Muscle of arm (tissue), 12 donors: ENCODE data around the gene DHRS1. TPM values are rescaled to one million over a fixed set of nuclear protein-coding genes. Genes with fewer than 3 reads are reported as not detected.
"Not testable (repeated sequence)": the region's sequence is repeated elsewhere in the genome, so short reads cannot be mapped to it uniquely, and the experiment has no call there.

Source experiments
- DNase-seq: peaks from one replicate; pipeline ENCODE4 v3.0.0-alpha.2; 2013
- polyA plus RNA-seq, 12 donors: library from polyadenylated mRNA; unstranded; fragments of 120-200 nt; gene quantifications; one replicate each; pipeline ENCODE4 v1.2.1, GENCODE V29; 2013; ENCODE audit not compliant: insufficient read length in 12 of 12

DHRS1 gene
- polyA plus RNA-seq, 12 donors = 9.8 to 25.1 (median 16.9) TPM; not detected in 1

GRCh38 chr14:24251880-24252288 lies 47.7 kb downstream of the DHRS1 start:
- DNase-seq = no peak

- no peak for DNase-seq
These were observed 49.2 kb downstream of the DHRS1 start for GRCh38 chr14:24250354-24250753.

DNA sequence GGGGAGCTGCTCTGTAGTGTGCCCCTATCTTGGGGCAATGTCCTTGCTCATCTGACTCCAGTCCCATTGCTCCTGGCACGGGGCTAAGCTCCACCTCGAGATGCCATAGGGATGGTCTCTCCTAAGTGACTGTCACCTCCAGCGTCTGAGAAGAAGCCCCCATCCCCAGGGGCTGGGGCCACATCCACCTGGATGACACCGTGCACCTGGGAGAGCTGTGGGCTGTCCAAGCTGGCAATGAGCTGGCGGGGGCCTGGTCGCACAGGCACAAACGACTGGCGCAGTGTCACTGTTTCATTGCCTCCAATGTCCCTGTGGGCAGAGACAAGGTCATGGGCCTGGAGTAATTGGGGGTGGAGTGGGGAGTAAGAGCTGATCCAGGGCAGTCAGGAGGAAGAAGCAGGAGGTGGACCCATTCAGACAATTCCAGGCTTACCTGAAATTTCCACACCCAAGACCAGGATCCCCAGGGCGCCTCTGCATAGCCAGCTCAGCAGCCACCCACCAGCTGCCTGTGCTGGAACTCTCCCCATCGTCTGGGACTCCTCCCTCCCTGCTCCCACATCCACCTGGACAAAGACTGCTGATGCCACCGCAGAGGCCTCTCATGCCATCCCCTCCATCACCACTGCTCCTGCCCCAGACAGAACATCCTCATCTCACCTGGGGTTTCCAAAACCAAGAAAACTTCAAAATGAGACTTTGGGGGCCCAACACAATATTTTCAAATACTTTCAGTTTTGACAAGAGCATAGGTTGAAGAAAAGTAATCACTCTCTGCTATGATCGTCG lies 50.2 kb downstream of the DHRS1 start:
- no peak for DNase-seq

DNA sequence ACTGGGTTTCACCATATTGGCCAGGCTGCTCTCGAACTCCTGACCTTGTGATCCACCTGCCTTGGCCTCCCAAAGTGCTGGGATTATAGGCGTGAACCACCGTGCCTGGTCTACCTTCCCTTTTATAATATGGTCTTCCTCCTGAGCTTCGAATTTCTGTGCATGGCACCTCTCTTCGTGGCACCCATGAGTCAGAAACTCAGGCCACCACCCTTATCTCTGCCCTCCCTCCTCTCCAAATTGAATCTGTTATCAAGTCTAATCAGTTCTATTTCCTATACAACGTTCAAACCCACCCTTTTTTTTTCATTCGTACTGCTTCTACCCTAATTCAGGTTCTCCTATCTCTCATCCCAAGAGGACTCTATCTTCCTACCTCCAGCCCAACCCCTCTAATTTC lies 52.2 kb downstream of the DHRS1 start:
- DNase-seq = no peak

DNA sequence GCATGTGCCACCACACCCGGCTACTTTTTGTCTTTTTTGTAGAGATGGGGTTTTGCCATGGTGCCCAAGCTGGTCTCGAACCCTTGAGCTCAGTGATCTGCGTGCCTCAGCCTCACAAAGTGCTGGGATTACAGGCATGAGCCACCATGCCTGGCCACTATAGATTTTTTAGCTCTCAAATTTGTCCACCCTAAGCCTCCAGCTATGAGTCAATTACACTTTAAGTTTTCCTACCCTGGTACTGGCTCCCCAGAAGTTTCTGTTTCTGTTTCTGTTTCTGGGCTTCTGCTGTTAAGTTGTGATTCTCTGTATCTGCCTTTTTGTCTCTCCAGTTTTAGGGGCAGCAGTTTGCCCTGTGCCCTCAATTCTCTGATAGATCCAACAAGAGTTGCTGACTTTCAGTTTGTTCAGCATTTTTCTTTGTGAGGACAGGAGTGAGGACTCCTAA lies 52.8 kb downstream of the DHRS1 start:
- DNase-seq = no peak

- not testable (repeated sequence) for DNase-seq
These were observed 54.2 kb downstream of the DHRS1 start for GRCh38 chr14:24245350-24245749.

DNA sequence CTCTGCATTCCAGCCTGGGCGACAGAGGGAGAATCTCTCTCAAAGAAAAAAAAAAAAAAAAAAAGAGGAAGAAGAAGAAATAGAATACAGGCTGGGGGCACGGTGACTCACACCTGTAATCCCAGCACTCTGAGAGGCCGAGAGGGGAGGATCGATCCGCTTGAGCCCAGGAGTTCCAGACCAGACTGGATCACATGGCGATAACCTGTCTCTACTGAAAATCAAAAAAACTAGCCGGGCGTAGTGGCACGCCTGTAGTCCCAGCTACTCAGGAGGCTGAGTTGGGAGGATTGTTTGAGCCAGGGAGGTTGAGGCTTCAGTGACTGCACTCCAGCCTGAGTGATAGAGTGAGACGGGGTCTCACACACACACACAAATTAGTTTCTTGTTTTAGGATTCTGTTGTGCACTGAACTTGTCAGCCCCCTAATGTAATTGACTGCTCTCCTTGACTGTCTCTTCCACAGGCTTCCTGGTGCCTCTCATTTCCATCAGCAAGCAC lies 56.2 kb downstream of the DHRS1 start:
- DNase-seq = no peak

- DNase-seq = no peak
These were observed 57.6 kb downstream of the DHRS1 start for GRCh38 chr14:24241829-24242443.

Other genes starting within 250 kb of the DHRS1 start
- gene CARMIL3, start 247.8 kb downstream of the DHRS1 start, polyA plus RNA-seq = under 1 TPM in 10 of 12 donors, not detected in 2; 0.09 to 0.74 (median 0.22) TPM
- under 1 TPM in 2 of 12 donors, not detected in 10; 0.08 to 0.21 TPM for gene CPNE6, start 228.2 kb downstream of the DHRS1 start, polyA plus RNA-seq
- gene PCK2, start 205.5 kb downstream of the DHRS1 start, polyA plus RNA-seq = 10 to 100 TPM in 1 of 12 donors, 1 to 10 TPM in 10, not detected in 1; 2.2 to 17.9 (median 3.5) TPM
- 10 to 100 TPM in 11 of 12 donors, not detected in 1; 35.5 to 53.7 (median 40.5) TPM for gene DCAF11, start 185.0 kb downstream of the DHRS1 start, polyA plus RNA-seq
- 1 to 10 TPM in 7 of 12 donors, under 1 TPM in 3, not detected in 2; 0.82 to 1.9 (median 1.4) TPM for gene NRL, start 184.8 kb downstream of the DHRS1 start, polyA plus RNA-seq
- gene FITM1, start 169.1 kb downstream of the DHRS1 start, polyA plus RNA-seq = 100 to 1,000 TPM in 6 of 12 donors, 10 to 100 TPM in 5, not detected in 1; 54.9 to 160 (median 102) TPM
- 100 to 1,000 TPM in 9 of 12 donors, 10 to 100 TPM in 2, not detected in 1; 67.3 to 116 (median 106) TPM for gene PSME1, start 163.6 kb downstream of the DHRS1 start, polyA plus RNA-seq
- 10 to 100 TPM in 11 of 12 donors, not detected in 1; 21.0 to 38.3 (median 25.8) TPM for gene EMC9, start 158.2 kb downstream of the DHRS1 start, polyA plus RNA-seq
- 100 to 1,000 TPM in 4 of 12 donors, 10 to 100 TPM in 7, not detected in 1; 68.9 to 105 (median 90.2) TPM for gene PSME2, start 153.2 kb downstream of the DHRS1 start, polyA plus RNA-seq
- gene RNF31, start 152.3 kb downstream of the DHRS1 start, polyA plus RNA-seq = 10 to 100 TPM in 11 of 12 donors, not detected in 1; 27.3 to 75.4 (median 35.6) TPM
- 10 to 100 TPM in 11 of 12 donors, not detected in 1; 18.1 to 46.6 (median 25.9) TPM for gene IRF9, start 138.5 kb downstream of the DHRS1 start, polyA plus RNA-seq
- gene REC8, start 127.7 kb downstream of the DHRS1 start, polyA plus RNA-seq = 10 to 100 TPM in 4 of 12 donors, 1 to 10 TPM in 7, not detected in 1; 5.7 to 52.4 (median 8.6) TPM
- 10 to 100 TPM in 11 of 12 donors, not detected in 1; 17.5 to 32.3 (median 24.2) TPM for gene IPO4, start 111.0 kb downstream of the DHRS1 start, polyA plus RNA-seq
- 10 to 100 TPM in 11 of 12 donors, not detected in 1; 13.2 to 60.8 (median 17.5) TPM for gene TM9SF1, start 104.3 kb downstream of the DHRS1 start, polyA plus RNA-seq
- gene TSSK4, start 94.1 kb downstream of the DHRS1 start, polyA plus RNA-seq = 10 to 100 TPM in 1 of 12 donors, 1 to 10 TPM in 9, not detected in 2; 2.0 to 10.1 (median 4.7) TPM
- 10 to 100 TPM in 11 of 12 donors, not detected in 1; 27.6 to 61.9 (median 36.6) TPM for gene CHMP4A, start 86.3 kb downstream of the DHRS1 start, polyA plus RNA-seq
- 10 to 100 TPM in 4 of 12 donors, 1 to 10 TPM in 7, not detected in 1; 4.6 to 33.0 (median 8.7) TPM for gene MDP1, start 83.7 kb downstream of the DHRS1 start, polyA plus RNA-seq
- 100 to 1,000 TPM in 11 of 12 donors, not detected in 1; 123 to 211 (median 177) TPM for gene NEDD8, start 67.4 kb downstream of the DHRS1 start, polyA plus RNA-seq
- gene GMPR2, start 66.9 kb downstream of the DHRS1 start, polyA plus RNA-seq = 10 to 100 TPM in 11 of 12 donors, not detected in 1; 39.8 to 82.9 (median 54.4) TPM
- gene TINF2, start 57.2 kb downstream of the DHRS1 start, polyA plus RNA-seq = 10 to 100 TPM in 11 of 12 donors, not detected in 1; 35.0 to 46.2 (median 43.5) TPM
- 1 to 10 TPM in 8 of 12 donors, under 1 TPM in 2, not detected in 2; 0.64 to 7.2 (median 1.4) TPM for gene TGM1, start 36.6 kb downstream of the DHRS1 start, polyA plus RNA-seq
- gene RABGGTA, start 28.2 kb downstream of the DHRS1 start, polyA plus RNA-seq = 10 to 100 TPM in 9 of 12 donors, 1 to 10 TPM in 1, not detected in 2; 9.9 to 25.5 (median 13.5) TPM
- 10 to 100 TPM in 11 of 12 donors, not detected in 1; 18.0 to 23.6 (median 20.5) TPM for gene NOP9, start 70 bp upstream of the DHRS1 start, polyA plus RNA-seq
- 10 to 100 TPM in 6 of 12 donors, 1 to 10 TPM in 5, not detected in 1; 7.3 to 28.8 (median 11.2) TPM for gene CIDEB, start 8.2 kb upstream of the DHRS1 start, polyA plus RNA-seq
- gene LTB4R2, start 10.4 kb upstream of the DHRS1 start, polyA plus RNA-seq = 1 to 10 TPM in 11 of 12 donors, not detected in 1; 1.6 to 7.2 (median 2.7) TPM
- 10 to 100 TPM in 1 of 12 donors, 1 to 10 TPM in 9, not detected in 2; 2.2 to 15.8 (median 3.2) TPM for gene LTB4R, start 11.7 kb upstream of the DHRS1 start, polyA plus RNA-seq
- gene ADCY4, start 35.3 kb upstream of the DHRS1 start, polyA plus RNA-seq = 10 to 100 TPM in 10 of 12 donors, 1 to 10 TPM in 1, not detected in 1; 8.4 to 26.2 (median 16.9) TPM
- 1 to 10 TPM in 9 of 12 donors, under 1 TPM in 1, not detected in 2; 0.96 to 5.6 (median 1.3) TPM for gene RIPK3, start 40.2 kb upstream of the DHRS1 start, polyA plus RNA-seq
- gene NFATC4, start 68.4 kb upstream of the DHRS1 start, polyA plus RNA-seq = 100 to 1,000 TPM in 1 of 12 donors, 10 to 100 TPM in 10, not detected in 1; 20.7 to 152 (median 40.4) TPM
- gene NYNRIN, start 99.2 kb upstream of the DHRS1 start, polyA plus RNA-seq = 10 to 100 TPM; 19.2 to 60.0 (median 30.0) TPM
- 1 to 10 TPM in 11 of 12 donors, not detected in 1; 1.6 to 7.4 (median 2.2) TPM for gene CBLN3, start 129.9 kb upstream of the DHRS1 start, polyA plus RNA-seq
- 10 to 100 TPM in 11 of 12 donors, not detected in 1; 31.7 to 65.4 (median 36.7) TPM for gene KHNYN, start 130.2 kb upstream of the DHRS1 start, polyA plus RNA-seq
- 10 to 100 TPM in 11 of 12 donors, not detected in 1; 34.9 to 53.3 (median 44.8) TPM for gene SDR39U1, start 143.0 kb upstream of the DHRS1 start, polyA plus RNA-seq
- gene CMA1, start 208.5 kb upstream of the DHRS1 start, polyA plus RNA-seq = under 1 TPM in 4 of 12 donors, not detected in 8; 0.26 to 0.53 (median 0.42) TPM